ENCODE data around the gene FUNDC2.

DNA sequence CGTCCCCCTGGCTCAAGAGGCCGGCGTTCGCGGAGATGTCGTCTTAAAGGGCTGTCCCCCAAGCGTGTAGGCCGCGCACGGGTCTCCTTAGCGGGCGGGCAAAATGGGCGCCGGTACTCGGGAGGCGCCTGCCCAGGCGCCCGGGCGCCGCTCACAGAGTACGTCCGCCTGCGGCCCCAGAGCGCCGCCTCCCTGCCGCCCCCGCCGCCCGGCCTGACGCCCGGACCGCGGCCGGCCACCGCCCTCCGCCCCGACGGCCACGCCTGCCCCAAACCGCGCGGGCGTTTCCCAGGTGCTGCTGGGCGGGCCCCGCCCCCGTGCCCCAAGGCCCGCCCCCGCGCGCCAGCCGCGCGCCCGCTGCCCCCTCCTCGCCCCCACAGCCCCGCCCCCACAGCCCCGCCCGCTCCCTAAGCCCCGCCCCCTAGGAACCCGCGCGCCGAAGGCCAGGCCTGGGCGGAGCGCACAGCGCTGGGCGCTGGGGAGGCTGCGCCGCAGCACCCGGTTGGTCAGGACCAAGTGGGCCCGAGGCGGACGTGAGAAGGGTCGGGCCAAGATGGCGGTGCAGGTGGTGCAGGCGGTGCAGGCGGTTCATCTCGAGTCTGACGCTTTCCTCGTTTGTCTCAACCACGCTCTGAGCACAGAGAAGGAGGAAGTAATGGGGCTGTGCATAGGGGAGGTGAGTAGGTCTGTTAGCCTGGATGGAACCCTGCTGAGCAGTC is 44.5 kb downstream of the FUNDC2 start, which contains the start of the genes BRCC3, CMC4 and MTCP1:
- TF ChIP-seq, protein P1, sequence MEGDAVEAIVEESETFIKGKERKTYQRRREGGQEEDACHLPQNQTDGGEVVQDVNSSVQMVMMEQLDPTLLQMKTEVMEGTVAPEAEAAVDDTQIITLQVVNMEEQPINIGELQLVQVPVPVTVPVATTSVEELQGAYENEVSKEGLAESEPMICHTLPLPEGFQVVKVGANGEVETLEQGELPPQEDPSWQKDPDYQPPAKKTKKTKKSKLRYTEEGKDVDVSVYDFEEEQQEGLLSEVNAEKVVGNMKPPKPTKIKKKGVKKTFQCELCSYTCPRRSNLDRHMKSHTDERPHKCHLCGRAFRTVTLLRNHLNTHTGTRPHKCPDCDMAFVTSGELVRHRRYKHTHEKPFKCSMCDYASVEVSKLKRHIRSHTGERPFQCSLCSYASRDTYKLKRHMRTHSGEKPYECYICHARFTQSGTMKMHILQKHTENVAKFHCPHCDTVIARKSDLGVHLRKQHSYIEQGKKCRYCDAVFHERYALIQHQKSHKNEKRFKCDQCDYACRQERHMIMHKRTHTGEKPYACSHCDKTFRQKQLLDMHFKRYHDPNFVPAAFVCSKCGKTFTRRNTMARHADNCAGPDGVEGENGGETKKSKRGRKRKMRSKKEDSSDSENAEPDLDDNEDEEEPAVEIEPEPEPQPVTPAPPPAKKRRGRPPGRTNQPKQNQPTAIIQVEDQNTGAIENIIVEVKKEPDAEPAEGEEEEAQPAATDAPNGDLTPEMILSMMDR (IDR thresholded peaks at IDR 0.05; ENCODE audit: low read depth, low read length) = no peak
- no peak for TF ChIP-seq EZH2phosphoT487 (IDR thresholded peaks at IDR 0.05; ENCODE audit: low read depth)

All from OCI-LY3 (cell line).